ENCODE results near the gene GNAT1. TPM values are rescaled to one million over a fixed set of nuclear protein-coding genes. Genes with fewer than 3 reads are reported as not detected.

Gene GNAT1
- total RNA-seq, 1 experiment from 2014 or later = not detected

DNA sequence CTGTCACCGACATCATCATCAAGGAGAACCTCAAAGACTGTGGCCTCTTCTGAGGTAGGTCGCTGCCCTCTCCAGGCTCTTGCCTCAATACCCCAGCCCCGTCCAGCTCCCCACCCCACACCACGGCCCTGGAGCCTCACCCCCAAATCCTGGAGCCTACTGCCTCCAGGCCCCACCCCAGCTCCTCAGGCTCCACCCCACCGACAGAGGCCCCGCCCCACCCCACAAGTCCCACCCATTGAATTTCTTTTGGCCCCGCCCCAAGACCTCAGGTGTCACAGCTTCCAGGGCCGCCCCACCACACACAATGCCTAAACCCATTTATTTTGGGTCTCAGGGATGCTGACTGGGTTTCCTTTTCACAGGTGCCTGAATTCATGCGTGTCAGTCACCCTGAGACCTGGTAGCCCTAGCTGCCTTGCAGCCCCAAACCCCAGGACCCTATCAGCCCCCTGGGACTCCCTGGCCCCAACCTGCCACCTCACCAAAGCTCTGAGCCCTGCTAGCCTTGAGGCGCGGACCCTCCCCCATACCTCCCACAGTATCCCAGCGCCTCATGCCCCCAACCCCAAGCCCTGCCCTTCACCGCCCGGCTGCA, 3.6 kb downstream of the GNAT1 start:
- Histone ChIP-seq H3K23ac (ENCODE audit: insufficient read length, low read depth, low read length) (no peak overlapping the region), H3K27ac (ENCODE audit: insufficient read length, low read depth, low read length) (no peak overlapping the region), H2BK12ac (ENCODE audit: insufficient read length, low read depth, low read length) (no peak overlapping the region), H3K27me3 (ENCODE audit: insufficient read depth, low read length) (no peaks in the 10 kb centered on the region; the same call in 1 of the 2 replicates), H3T11ph (ENCODE audit: low read length) (no peak overlapping the region), H3K4ac (ENCODE audit: low read depth, low read length) (no peak overlapping the region), H3K79me2 (ENCODE audit: insufficient read depth, low read length) (no peaks in the 10 kb centered on the region), H4K5ac (ENCODE audit: insufficient read length, low read depth, low read length) (no peak overlapping the region), H3K56ac (ENCODE audit: insufficient read length, low read depth, low read length) (no peak overlapping the region), H2BK5ac (ENCODE audit: insufficient read length, low read length) (no peak overlapping the region), H4K20me1 (ENCODE audit: control insufficient read depth, insufficient read depth, insufficient read length) (no peaks in the 10 kb centered on the region), H3K9ac (ENCODE audit: extremely low read depth, insufficient read length, low read length) (no peak overlapping the region), H4K91ac (ENCODE audit: insufficient read length, low read depth, low read length) (no peak overlapping the region), H3K4me2 (ENCODE audit: insufficient read depth, insufficient read length, low read length) (peak overlapping the region; percentile 25), H3K4me1 (ENCODE audit: insufficient read depth, low read length) (no peaks in the 10 kb centered on the region), H2AK5ac (ENCODE audit: insufficient read length, low read length) (no peak overlapping the region), H2BK20ac (ENCODE audit: low read depth, low read length, poor library complexity, severe bottlenecking) (no peak overlapping the region), H3K79me1 (ENCODE audit: insufficient read depth, low read depth, low read length, poor library complexity, severe bottlenecking) (no peaks in the 10 kb centered on the region), H3K23me2 (ENCODE audit: insufficient read length, low read depth, low read length, poor library complexity, severe bottlenecking) (no peaks in the 10 kb centered on the region), H3K14ac (ENCODE audit: insufficient read depth, low read length) (no peak overlapping the region), H4K8ac (replicated peaks; ENCODE audit: insufficient read length, low read depth, low read length) (no peak overlapping the region), H3K18ac (ENCODE audit: insufficient read length, low read depth, low read length) (no peak overlapping the region), H2AFZ (ENCODE audit: low read length) (no peak overlapping the region), H2BK120ac (ENCODE audit: low read depth, low read length, poor library complexity, severe bottlenecking) (no peak overlapping the region), H3K9me3 (ENCODE audit: control insufficient read depth, low read depth, low read length) (no peaks in the 10 kb centered on the region), H2BK15ac (ENCODE audit: low read depth, low read length) (no peak overlapping the region)
- no peak overlapping the region for H3K27ac Mint-ChIP-seq
- peak overlapping the region in 1 of 2 experiments; percentile 63; a peak in 3 of 5 replicates for H3K4me3 Mint-ChIP-seq
- H3K27me3 Mint-ChIP-seq (ENCODE audit: low read depth) = peaks cover 49% of the 10 kb centered on the region
- WGBS (ENCODE audit: extremely low coverage, insufficient read length, low lambda C conversion rate) = no CpG with 5 or more reads among the region's 14 CpGs
- TF ChIP-seq, protein P1, sequence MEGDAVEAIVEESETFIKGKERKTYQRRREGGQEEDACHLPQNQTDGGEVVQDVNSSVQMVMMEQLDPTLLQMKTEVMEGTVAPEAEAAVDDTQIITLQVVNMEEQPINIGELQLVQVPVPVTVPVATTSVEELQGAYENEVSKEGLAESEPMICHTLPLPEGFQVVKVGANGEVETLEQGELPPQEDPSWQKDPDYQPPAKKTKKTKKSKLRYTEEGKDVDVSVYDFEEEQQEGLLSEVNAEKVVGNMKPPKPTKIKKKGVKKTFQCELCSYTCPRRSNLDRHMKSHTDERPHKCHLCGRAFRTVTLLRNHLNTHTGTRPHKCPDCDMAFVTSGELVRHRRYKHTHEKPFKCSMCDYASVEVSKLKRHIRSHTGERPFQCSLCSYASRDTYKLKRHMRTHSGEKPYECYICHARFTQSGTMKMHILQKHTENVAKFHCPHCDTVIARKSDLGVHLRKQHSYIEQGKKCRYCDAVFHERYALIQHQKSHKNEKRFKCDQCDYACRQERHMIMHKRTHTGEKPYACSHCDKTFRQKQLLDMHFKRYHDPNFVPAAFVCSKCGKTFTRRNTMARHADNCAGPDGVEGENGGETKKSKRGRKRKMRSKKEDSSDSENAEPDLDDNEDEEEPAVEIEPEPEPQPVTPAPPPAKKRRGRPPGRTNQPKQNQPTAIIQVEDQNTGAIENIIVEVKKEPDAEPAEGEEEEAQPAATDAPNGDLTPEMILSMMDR (conservative IDR thresholded peaks at IDR 0.05) = no peak
- peak; percentile 78 for DNase-seq
- no peaks in the 10 kb centered on the region for H3K9me3 Mint-ChIP-seq
- peaks cover 5 to 11% of the 10 kb centered on the region in 2 experiments; a peak in 3 of 4 replicates for H3K4me1 Mint-ChIP-seq
- H3K36me3 Mint-ChIP-seq (ENCODE audit: insufficient read depth in 1 of 3, low read depth in 3 of 3) = no peaks in the 10 kb centered on the region
